8988T (cell line): ENCODE measurements around the gene EFEMP2.
A peak's percentile ranks its signal among the peaks of the same experiment; 100 is the strongest.

Source experiments
- DNase-seq: peaks from one replicate; pipeline ENCODE4 v3.0.0; 2011

EFEMP2 gene

DNA sequence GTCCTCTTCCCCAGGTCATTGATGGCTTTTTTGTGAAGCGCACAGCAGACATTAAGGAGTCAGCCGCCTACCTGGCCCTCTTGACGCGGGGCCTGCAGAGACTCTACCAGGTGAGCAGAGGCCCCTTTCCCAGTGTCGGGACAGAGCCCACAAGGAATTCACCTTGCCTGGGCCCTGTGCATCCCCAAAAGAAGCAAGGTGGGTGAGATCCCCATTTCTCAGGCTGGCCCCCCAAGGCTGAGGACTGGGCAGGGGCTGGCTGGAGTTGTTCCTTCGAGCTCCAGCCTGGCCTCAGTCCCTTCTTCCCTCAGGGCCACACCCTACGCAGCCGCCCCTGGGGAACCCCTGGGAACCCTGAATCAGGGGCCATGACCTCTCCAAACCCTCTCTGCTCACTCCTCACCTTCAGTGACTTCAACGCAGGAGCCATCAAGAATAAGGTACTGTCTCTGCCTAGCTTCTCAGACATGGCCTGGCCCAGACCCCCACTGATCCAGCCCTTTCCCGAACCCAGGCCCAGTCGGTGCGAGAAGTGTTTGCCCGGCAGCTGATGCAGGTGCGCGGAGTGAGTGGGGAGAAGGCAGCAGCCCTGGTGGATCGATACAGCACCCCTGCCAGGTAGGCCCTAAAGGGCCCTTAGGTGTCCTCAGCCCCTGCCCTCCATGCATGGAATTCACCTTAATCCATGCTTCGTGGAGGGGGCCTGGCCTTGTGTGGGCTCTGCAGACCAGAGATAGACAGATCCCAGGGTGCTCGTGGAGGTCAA lies 7.7 kb downstream of the EFEMP2 start:
- no peak for DNase-seq

DNA sequence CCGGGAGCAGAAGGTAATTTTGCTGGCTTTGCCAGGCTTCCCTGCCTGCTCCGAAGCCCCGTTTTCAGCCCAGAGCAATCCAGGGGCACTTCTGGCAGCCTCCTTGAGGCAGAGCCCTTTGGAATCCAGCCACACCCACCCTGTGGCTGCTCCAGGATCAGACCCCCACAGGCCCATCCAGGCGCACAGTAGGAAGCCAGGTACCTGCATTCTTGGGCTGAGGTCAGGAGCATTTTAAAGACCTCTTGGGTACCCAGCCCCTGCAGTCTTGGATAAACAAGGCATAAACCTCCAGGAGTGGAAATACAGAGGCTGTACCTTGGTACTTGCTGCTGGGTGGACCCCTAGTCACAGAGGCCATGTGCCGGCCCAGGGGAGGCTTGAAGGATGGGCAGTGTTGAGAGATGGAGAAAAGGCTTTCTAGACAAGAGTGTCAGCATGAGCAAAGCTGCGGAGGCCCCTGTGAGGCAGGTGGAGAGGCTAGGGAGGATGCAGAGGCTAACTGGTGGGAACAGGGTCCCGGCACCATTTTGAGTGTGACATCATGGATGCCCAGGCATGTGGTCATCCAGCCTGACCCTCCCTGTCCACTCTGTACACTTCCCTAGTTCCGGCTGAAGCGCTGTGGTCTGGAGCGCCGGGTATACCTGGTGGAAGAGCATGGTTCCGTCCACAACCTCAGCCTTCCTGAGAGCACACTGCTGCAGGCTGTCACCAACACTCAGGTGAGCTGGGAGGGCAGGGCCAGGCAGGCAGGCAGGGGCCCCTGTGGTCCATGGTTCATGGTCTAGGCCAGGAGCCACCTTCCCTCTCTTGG lies 8.5 kb downstream of the EFEMP2 start:
- no peak for DNase-seq

DNA sequence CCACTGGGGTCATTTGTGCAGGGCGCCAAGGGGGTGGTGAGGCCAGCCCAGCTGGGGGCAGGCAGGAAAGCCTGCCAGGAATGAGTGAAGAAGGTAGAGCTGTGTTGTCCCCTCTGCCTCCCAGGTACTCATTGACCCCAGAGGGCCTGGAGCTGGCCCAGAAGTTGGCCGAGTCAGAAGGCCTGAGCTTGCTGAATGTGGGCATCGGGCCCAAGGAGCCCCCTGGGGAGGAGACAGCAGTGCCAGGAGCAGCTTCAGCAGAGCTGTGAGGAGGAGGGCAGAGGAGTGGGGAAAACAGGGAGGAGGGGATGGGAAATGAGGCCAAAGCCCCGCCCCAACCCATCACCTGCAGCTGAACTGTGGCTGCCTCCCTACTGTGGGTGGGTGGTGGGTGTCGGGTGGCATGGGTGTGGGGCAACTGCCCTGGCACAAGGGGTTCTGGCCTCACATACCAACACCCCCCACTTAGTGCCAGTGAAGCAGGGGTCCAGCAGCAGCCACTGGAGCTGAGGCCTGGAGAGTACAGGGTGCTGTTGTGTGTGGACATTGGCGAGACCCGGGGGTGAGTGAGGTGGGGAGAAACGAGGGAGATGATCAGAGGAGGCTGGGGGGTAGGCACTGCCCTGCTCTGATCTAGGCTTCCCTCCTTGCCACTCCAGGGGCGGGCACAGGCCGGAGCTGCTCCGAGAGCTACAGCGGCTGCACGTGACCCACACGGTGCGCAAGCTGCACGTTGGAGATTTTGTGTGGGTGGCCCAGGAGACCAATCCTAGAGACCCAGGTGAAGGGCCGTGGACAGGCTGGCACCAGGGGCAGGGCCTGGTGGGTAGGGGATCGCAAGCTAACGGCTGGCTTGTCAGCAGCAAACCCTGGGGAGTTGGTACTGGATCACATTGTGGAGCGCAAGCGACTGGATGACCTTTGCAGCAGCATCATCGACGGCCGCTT lies 9.4 kb downstream of the EFEMP2 start:
- DNase-seq, result no peak

DNA sequence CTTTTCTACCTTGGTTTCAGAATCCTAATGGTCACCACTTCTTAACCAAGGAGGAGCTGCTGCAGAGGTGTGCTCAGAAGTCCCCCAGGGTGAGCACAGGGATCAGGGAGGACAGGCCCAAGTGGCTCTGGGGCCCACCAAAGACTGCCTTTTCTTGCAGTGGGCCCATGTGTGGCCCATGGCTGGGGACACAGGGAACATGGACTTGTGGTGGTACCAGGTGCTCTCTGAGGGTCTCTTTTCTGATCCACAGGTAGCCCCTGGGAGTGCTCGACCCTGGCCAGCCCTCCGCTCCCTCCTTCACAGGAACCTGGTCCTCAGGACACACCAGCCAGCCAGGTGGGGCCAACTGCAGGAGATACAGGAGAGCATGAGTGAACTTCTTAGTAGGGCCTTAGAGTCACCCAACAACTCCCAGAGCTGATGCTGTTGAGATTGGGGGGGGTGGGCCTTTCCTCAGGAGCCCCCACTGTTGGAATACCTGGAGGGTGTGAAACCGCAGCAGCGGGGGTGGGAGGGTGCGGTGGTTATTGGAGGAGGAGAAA lies 10.3 kb downstream of the EFEMP2 start:
- no peak for DNase-seq

DNA sequence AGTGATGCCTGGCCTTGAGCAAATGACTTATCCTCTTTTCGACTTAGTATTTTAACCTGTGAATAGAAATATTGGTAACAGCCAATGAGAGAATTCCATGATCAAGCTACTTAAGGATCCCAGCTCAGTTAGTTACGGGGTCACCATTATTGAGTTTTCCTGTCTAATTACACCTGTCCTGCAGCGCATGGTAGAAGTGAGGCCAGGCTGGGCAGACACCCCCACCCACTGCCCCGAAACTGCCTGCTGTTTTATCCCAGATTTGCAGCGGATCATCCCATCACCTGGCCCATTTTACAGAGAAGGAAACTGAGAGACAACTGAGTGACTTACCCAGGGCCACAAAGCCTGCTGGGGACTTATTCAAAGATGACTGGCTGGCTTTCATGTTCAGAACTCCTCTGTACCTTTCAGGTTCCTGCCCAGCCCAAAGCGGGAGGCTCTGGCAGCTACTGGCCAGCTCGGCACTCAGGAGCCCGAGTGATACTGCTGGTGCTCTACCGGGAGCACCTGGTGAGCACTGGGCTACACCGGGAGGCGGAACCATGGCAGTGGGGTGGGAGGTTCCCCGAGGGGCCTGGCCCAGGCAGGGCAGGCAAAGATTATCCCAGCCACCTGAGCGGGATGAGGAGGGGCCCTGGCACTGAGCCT lies 10.9 kb downstream of the EFEMP2 start:
- no peak for DNase-seq

DNA sequence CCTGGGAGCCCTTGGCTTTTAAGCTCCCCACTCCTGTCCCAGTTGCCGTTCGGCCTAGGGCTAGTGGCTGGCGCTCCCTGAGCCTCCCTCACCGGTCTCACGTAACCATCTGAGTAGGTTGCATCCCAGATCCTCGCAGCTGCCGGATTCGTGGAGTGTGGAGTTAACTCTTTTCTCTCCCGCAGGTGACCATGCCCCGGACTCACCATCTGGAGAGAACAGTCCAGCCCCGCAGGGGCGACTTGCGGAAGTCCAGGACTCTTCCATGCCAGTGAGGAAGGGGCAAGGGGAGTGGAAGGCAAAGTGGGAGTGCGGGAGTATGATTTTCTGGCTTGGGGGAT lies 11.5 kb downstream of the EFEMP2 start:
- DNase-seq, result no peak

DNA sequence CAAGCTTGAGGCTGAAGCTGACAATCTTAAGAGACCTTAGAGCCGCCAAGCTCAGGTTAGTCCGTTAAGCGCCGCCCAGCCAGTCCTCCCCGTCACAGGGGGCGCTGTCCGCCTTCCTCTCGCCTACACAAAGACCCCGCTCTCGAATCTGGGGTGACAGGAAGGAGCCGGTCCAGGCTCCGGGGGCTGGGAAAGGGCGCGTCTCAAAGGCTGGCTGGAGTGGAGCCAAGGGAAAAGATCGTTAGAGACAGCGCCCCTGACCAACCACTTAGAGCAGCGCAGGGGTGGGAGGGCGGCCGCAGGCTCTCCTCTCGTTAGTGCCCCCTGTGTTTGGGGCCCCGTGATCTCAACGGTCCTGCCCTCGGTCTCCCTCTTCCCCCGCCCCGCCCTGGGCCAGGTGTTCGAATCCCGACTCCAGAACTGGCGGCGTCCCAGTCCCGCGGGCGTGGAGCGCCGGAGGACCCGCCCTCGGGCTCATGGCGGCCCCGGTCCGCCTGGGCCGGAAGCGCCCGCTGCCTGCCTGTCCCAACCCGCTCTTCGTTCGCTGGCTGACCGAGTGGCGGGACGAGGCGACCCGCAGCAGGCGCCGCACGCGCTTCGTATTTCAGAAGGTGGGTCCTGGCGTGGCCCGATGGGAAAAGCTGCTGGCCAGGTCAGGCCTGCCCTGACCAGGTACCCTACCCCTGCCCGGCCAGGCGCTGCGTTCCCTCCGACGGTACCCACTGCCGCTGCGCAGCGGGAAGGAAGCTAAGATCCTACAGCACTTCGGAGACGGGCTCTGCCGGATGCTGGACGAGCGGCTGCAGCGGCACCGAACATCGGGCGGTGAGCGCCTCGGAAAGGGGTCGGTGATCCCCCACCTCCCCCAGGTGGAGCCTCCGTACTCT lies 12.1 kb downstream of the EFEMP2 start, which contains the start of gene MUS81:
Gene MUS81 (plus strand): TSS at position 156 of the 887 bp plus-strand sequence. CDS start 321 bp downstream, at position 477.
- peak; percentile 99 for DNase-seq

DNA sequence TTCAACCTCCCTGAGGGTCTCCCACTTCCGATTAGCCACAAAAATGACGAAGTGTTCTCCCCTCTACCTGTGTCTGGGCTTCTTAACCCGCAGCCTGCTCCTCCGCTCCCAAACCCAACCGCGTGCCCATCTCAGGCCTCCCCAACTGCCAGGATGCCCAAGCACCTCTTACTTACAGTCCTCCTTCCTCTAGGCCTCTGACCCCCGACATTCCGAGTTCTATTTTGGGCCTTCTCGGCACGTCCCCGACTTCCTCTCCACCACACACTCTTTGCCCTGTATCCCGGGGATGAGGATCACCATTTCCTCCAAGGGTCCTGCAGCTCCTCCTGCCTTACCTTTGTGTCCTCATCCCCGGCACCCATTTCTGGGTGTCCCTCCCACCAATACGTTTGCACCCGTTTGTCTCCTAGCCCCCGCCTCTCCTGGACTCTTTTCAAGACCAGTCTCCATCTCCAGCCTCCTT lies 12.8 kb downstream of the EFEMP2 start:
- DNase-seq, result no peak

DNA sequence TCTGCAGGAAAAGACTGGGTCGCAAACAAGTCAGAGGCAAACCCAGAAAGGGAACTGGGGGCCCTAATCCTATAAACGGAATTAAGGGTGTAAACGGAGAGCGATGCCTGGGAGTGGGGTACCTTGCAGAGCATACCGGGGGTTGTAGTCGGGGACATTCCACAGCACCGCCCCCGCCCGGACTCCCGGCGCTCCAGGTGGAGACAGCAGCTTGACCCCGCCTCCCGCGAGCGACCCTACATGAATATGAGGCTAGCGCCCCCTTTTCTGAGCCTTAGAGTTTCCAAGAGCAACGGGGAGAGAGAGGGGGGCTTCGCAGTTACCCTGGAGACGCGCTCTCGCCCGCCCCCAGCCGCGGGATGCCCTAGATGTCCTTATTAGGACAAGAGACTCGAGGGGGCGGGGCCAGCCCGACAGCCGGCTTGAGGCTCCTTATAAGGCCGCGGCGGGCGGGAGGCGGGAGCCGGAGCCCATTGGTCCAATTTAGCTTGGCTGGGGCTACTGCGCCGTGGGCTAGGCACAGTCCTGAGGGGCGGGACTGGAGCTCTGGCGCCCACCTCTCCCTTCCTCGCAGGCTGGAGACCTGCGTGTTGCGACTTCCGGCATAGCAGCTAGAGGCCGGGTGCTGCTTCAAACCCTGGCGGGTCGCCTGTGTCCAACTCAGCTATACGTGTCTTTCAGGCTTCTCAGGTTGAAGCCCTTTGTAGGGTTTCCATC lies 13.3 kb downstream of the EFEMP2 start:
- peak; percentile 97 for DNase-seq

DNA sequence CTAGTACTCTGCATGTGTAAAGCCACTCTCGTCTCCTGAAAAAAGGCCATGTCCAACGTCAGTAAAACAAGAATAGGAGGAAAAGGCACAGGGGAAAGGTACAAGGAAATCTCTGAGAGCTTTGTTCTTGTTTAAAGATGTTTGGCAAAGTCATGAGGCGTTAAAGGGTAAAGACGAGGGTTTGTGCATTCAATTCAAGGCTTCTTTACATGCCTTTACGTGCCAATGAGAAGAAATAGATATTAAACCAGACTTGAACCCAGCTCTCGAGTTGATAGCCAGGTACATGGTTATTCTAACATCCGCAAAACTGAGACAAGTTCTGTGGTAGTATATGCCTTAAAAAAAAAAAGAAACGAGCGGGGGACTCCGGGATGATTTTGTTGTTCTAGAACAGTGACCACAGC lies 13.9 kb downstream of the EFEMP2 start:
- DNase-seq, result no peak

DNA sequence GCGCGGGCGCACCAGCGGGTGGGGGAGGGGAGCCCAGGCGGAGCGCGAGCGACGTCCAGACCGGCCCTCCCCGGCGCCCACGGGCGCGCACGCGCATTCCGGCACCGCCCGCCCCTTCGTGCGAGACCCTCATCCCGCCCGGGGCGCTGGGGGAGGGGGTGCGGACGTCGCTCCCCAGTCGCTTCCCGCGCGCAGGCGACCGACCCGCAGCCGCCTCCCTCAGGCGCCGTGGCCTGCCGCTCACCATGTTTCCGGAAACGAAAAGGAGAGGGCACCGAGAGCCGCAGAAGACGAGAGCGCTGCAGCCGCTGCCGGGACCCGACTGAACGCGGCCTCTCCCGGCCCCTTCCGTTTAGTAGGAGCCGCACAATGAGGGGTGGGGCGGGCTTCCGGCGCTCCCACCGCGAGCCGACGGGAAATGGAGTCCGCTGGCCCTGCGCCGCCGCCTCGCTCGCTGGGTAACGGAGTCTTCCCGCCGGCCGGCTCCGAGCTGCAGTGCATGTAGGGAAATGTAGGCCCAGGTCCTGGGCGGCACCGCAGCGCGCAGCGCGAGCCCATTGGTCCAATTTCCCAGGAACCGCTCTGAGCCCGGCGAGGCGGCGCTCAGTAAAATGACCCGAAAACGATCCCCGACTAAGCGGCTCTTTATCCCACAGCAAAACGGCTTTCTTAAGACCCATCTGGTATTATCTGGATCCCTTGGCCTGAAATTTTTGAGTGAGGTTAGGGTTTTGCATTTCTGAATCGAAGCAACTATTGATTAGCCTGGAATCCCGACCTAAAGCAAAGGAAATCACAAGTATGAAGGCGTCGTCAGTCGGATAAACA lies 14.5 kb downstream of the EFEMP2 start, which contains the start of gene CFL1:
Gene CFL1 (minus strand): TSS at position 328 of the 828 bp plus-strand sequence. CDS start 81 bp downstream, at position 247.
- DNase-seq, result peak; percentile 93

DNA sequence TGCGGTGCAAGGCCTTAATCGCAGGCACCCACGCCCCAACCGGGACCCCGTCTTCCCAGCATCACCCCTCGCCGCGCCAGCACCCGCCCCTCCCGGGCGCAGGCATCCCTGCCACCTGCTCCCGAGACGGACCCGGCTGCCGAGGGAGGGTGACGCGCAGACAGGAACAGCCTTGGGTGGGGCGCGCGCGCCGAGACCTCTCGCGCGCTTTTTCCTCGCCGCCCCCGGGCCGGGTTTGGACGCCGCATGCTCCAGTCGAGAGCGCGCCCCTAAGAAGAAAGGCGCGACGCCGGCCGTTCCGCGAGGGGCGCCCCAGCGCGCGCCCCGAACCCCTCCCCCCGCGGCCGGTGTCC lies 15.1 kb downstream of the EFEMP2 start:
- no peak for DNase-seq

DNA sequence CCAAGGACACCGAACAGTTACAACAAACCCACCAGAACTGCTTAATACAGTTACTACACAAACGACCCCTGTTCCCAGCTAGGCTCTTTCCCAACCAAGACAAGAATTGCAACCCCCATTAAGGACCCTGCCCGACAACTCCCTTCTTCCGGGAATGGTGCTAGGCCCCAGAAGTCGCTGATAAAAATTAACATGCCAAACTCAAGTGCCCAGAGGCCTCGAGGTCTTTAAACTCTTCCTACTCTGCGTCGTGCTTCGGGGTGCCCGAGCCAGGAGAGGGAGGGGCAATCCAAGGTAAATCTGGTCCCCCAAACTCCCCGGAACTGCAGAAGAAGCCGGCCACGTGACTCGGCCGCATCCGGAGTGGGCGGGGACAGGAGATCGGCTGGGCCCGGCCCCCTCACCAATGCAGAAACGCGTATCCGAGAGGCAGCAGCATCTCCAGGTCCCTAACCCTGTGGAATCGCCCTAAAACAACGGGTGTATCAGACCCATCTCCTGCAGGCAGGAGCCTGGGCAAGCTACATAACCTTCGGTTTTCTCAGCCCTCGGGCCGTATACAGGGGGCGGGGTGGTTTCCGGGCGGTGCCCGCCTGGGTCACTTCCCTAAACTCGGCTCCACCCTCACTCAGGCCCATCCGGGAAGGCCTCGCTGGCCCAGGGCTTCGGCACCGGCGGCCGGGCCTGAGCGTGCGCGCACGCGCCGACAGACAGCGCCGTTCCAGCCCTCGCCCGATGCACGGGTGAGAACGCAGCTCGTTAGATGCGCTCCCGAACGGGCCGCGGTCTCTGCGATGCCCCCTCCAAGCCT lies 15.7 kb downstream of the EFEMP2 start:
- peak; percentile 79 for DNase-seq

DNA sequence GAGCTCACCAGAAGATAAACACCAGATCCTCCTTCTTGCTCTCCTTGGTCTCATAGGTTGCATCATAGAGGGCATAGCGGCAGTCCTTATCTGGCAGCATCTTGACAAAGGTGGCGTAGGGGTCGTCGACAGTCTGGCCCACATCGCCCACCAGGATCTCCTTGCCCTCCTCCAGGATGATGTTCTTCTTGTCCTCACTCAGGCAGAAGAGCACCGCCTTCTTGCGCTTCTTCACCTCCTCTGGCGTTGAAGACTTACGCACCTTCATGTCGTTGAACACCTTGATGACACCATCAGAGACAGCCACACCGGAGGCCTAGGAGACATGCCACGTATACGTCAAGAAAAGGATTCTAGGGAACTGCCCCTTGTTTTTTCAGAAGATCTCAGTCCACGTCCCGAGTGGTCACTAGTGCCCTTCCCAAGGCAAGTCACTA lies 16.7 kb downstream of the EFEMP2 start:
- no peak for DNase-seq

DNA sequence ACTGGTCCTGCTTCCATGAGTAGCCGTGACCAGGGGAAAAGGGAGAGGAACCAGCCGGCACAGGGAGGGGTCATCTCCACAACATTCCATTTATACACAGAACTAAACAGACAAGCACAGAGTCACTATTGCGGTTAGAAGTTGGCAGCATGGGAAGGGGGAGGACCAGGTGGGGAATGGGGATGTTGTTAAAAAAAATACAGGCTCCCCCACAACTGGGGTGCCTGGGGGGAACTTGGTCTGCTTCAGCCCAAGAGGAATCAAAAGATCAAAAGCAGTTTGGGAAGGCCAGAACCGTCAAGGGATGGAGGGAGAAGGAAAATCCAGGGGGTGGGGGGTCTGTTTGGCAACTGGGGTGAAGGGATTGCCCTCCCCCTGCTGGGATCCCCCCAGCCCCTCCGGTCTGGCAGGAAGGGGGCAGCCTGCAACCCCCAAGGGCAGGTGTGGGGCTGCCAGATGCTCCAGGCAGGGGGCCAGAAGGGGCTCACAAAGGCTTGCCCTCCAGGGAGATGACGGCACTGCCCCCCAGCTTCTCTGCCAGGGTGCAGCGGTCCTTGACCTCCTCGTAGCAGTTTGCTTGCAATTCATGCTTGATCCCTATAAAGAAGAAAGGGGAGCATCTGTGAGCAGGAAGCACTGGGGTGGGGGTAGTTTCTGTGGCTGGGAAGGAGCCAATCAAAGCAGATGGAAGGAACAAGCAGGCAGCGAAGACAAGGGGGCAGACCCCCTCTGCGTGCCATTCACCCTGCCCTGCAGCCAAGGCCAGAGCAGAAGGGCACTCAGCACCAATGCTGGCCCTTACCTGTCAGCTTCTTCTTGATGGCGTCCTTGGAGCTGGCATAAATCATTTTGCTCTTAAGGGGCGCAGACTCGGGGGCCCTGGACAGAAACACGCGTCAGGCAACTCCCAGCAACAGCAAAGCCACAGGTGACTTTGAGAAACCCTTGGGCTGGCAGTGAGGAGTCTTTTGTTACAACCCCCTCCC lies 17.5 kb downstream of the EFEMP2 start:
- no peak for DNase-seq

DNA sequence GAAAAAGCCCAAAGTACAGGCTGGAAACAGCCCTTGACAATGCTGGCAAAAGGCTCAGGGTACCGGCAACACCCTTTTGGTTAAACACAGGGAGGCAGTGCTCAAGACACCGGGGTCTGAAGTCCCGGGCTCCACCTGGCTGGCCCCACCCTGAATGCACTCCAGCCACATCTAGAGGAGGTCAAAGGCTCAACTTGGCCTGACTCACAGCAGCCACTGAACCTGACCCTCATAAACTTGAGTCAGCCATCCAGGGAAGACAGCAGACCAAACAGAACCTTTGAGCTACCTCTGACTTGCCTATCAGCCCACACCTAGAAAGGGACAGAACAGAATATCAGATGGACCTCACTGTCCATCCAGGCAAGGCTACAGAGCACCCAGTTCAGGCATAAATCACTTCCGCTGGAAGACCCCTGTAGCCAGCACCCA lies 18.4 kb downstream of the EFEMP2 start:
- DNase-seq, result no peak
